ENCODE data around the gene BORCS6.
"Not testable (repeated sequence)": the region's sequence is repeated elsewhere in the genome, so short reads cannot be mapped to it uniquely, and the experiment has no call there.

Gene BORCS6

DNA sequence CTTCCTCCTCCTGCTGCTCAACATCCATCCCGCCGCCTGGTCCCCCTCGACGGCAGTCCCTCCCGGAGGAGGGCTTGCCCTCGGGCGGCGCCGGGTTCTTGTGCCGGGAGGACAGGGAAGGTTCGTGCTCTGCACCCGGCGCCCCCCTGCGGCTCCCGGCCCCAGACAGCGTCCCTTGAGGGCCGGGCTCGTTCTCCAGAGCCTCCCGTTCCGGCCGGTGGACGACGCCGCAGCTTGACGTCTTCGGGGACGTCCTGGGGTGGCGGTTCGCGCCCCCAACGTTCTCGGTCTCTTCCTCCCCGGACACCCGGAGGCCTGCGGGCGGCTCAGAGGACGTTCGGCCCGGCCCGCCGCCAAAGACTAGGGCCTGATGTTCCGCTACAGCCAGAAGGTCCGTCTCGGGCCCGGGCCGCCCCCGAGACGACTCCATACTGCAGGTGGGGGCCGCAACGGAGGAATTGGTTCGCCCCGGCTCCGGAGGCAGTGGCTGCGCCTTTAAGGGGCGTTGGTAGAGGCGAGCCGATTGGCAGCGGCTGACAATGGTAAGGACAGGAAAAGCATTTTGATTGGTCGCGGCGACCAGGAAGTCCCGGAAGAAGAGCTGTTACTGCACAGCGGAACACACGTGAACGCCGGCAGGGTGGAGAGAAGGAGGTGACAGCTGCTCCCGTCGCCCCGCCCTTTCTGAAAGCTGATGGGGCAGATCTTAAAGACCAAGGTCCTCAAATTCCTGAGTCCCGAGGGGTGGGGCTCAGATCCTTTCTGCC is at the start of gene BORCS6:
Gene BORCS6, minus strand, starts transcription at position 470 of the 767 bp plus-strand sequence. Its CDS starts 40 bp downstream, at position 430.
- peak; percentile 98 for DNase-seq

DNA sequence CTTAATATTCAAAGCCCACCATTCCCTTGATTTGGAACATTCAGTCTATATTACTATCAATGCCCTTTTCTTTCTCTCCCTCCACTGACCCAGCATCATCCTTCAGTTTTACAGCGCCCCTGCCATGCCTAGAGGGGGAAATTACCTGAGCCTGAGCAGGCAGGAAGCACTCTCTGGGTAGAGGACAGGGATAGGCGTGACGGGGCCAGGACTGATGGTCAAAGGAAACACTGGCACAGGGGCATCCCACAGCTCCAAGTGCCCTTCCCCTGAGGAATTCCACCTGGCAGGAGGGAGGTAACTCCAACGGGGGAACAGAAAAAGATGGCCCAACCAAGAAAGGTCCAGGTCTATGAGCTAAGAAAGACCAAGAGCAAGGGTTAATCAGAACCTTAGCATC is 47.9 kb upstream of the BORCS6 start:
- no peak for DNase-seq

DNA sequence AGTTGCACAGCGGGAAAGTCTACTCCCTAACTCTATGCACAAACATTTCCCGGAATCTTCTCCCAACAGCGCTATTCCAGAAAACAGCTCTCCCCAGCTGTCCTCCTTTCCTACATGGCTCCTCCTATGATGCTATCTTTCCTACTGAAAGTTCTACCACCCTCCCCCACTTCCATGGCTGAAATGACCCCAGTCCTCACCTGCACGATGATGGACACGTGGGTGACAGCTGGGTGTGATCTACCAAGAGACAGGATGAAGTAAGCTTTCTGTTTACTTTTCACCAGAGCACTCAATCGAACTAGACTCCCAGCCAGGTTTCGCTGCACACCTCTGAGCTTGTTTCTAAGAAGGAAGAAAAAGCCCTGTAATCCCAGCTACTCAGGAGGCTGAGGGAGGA is 47.2 kb upstream of the BORCS6 start:
- no peak for DNase-seq

DNA sequence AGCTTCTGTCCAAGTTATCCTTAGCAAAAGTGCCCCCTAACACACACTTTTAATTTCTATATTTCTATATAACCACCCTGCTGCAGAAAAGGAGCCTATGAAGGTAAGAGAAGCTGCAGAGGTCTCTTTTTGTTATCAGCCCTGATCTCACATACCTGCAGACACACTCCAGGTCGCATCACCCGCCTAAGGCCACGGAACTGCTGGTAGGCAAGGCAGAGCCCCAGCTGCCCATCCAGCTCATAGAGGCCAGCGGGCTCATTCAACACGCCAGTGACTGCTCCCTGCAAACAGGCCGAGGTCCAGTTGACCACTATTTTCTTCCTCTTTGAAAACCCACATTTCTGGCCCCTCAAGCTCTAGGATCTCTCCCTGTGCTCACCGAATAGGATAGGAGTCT is 45.7 kb upstream of the BORCS6 start:
- no peak for DNase-seq

DNA sequence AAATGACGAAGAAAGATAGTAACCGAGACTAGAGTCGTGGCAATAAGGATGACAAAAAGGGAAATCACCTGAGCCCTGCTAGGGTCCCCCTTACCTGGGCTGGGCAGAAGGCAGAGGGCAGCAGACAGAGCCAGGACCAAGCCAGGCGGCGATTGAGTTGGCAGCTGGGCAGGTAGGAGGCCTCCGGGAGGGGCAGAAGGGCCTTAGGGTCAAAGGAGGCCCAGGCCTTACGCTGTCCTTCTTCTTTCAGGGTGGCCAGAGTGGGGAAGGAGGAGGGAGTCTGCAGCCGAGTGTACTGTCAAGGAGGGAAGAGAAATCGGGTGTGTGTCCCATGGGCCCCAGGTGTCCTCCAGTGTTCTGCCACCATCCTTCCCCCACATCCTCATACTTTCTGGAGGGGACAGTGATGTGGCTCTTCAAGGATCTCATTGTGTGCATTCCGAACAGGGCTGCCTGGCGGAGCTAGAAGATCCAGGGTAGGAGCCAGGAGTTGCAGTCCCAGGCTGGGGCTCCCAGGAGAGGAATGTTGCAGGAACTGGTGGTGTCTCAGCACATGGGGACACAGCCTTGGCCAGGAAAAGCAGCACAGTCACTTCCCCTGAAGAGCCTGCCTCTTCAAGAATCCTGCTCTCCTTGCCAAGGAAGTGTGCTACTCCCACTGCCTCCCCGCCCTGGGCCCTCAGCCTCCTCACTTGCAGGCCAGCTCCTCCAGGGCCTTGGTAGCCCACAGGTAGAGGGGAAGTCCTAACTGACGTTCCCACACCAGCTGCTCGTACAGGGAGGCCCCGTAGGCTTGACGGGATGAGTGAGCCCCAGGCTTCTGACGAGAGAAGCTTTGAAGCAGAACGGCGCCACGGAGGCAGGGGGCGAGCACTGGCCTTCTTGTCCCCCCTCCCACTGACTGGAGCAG is 44.6 kb upstream of the BORCS6 start:
- no peak for DNase-seq

DNA sequence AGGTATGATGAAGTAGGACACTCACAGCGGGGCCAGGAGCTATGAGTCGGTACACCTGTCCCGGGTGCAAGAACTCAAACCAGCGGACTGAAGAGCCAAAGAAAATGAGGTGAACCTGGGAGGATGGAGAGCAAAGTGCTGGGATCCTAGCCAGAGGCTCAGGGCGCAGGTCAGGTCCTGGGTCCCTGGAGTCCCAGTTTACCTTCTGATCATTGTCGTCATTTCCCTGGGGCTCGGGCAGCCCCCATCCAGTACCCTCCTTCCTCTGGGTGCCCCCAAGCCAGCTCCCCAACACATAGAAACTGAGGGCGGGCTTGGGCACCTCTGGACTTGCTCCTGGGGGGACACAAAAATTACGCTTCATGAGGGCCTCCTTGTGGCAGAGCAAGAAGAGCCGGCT is 41.7 kb upstream of the BORCS6 start:
- no peak for DNase-seq

DNA sequence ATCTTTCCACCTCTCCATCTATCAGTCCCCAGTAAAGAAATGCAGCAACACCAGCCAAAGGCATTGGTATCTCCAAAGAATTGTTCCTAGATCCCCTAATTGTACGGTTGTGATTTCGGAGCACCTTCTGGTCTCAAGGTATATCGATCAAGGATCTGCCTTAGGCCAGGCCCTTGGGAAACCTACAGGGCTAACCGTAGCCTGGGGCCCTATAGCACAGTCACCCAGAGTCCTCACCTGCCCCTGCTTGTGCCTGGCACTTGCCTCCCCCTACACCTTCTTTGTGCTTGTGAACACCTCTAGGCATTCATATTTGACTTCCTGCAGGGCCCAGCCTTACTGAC is 37.2 kb upstream of the BORCS6 start:
- DNase-seq = no peak

DNA sequence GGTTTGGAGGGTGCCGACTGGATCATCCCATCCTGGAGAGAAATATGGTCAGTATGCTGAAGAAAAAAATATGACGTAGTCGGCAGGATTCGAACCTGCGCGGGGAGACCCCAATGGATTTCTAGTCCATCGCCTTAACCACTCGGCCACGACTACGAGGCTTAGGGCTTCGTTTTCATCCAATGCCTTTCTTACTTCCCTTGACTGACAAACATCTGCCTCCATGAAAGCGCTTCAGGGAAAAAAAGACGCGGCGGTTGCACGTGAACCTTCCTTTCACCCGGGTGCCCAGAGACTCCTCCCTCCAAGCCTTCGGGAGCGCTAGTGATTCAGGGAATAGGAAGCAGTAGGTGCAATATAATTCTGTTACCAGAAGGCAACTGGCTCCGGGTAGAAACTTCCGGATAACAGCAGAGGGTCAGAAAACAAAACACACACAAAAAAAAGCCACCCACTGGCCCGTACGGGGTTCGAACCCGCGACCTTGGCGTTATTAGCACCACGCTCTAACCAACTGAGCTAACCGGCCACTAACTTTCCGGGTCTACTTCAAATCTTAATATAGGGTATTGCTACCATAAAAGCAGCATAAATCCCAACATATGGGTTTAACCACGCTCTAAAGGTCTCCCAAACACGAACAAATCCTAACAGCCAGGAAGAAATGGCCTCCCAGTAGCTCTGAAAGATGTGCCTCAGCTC is 36.7 kb upstream of the BORCS6 start:
- peak; percentile 94 for DNase-seq

DNA sequence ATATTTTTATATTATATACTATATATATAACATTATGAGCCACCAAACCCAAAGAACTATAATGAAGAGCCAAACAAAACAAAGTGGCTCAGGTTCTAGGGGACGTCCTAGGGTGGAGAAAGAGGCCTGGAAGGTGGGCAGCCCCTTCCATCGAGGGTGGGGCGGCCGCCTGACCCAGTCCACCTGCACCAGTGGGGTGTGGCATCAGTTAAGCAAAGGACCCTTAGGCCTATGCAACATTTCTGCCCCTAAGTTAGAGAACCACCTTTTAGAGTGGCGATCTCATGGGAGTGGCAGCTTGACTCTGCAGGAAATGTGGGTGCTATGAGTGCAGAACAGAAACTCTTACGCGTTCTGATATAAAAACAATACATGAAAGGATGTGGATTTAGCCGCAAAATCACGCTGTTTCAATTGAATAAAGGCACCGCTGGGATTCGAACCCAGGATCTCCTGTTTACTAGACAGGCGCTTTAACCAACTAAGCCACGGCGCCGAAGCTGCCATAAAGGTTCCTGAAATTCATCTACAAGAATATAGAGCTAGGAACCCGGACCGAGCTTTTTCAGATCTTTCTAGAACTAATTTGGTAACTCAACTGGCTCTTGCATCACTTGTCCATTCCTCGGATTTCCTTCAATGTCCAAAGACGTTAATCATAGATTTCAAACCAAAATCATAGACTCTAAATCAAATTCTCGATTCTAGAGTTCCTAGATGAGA is 36.0 kb upstream of the BORCS6 start:
- DNase-seq = peak; percentile 88

DNA sequence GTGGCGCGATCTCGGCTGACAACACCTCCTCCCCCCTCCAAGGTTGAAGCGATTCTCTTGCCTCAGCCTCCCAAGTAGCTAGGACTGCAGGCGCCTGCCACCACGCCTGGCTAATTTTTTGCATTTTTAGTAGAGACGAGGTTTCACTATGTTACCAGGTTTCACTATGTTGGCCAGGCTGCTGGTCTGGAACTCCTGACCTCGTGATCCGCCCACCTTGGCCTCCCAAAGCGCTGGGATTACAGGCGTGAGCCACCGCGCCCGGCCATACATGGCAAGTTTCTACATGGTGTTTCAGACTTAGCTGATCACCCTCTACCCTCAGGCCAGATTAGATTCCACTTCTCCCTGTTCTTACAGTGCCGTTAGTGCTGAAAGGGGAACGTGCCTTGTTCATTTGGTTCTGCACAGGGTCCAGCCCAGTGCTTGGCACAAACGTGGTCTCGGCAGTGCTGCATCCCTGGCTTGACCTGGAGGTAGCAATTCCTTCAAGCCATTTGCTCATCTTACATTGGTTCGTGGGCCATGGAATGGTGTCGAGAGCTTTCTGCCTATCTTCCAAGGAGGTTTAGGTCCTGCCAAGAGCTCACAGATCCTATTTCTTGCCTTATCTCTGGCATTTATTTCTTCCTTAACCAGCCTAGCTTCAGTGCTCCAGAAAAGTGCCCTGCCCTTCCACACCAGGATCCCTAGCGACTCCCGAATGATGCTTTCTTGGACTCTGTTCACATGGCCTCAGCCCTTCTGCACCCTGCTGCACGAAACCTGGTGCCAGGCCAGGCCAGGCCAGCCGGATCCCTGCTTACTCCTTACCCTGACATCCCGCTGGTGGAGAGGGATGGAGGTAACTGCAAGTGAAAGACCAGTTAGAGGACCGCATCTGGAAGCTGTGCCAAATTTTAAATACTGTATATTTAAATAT is 35.2 kb upstream of the BORCS6 start:
- no peak for DNase-seq

DNA sequence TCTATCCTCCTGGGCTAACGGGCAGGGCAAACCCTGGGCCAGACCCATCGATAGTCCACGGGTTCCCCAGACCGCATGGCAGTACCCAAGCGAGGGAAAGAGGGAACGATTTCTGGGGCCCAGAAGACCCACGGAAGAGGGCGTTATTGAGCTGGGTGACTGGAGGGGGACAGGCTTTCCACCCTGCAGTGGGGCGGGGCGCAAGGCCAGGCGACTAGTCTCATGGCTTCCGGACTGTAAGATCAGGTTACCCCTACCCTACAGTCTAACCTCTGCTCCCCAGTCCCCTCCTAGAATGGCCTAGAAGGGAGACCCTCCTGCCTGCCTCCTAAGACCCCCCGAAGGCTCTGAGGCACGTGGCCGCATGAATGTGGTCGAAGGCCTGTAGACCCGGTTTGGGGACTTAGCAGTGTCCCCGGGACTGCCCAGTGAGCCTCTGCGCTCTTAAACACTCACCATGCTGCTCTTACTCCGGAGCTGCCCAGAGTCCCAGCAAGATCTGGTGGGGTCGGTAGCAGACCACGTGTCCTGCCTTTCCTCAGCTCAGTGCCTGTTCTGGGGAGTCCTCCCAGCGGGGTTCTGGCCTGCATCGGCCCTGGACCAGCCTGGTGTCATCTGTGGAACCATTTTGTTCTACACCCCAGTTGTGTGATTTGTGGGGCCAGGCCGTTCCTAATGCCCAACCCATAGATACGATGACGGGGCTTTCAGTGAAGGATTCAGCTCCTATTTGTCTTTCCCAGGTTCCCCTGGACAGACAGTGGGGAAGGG is 33.6 kb upstream of the BORCS6 start:
- peak; percentile 59 for DNase-seq

DNA sequence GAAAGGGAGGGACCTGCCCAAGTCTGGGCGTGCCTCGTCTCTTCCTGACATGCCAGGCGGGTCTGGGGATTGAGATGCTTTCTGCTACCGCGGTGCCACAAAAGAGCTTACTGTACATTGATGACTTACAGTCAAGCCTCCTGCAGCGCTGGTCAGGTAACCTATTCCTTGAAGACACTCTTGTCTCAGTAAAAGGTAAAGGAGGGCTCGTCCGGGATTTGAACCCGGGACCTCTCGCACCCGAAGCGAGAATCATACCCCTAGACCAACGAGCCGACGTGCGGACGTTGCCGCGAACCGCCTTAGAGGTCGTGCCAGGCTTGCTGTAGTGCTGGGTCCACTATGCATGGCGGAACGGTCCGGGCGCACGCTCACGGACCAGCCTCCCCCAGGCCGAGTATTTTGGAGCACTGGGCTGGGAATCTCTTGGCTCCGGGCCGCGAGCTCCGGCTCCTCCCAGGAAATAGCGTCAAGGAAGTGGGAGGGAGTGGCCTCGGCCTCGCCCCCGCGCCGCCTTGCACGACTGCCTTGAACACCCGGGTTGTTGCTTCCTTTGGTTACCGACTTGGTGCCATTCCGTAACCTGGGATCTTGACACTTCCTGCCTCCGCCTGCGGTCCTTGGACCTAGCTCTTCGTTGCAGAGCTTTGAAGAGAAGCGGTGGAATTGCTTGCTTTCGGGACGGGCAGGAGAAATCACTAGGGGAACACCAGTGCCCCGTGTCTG is 32.8 kb upstream of the BORCS6 start:
- peak; percentile 96 for DNase-seq

DNA sequence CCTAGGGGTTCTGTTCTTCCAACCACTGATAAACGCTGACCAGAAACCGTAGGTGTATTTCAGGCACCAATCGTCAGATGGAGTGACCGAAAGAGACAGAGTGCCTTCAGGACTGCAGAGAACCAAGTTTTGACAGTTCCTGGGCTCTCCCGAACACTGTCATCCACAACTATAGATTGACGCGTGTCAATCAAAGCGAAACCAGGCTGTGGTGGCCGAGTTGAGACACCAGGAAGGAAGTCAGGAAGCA is 32.3 kb upstream of the BORCS6 start:
- no peak for DNase-seq

DNA sequence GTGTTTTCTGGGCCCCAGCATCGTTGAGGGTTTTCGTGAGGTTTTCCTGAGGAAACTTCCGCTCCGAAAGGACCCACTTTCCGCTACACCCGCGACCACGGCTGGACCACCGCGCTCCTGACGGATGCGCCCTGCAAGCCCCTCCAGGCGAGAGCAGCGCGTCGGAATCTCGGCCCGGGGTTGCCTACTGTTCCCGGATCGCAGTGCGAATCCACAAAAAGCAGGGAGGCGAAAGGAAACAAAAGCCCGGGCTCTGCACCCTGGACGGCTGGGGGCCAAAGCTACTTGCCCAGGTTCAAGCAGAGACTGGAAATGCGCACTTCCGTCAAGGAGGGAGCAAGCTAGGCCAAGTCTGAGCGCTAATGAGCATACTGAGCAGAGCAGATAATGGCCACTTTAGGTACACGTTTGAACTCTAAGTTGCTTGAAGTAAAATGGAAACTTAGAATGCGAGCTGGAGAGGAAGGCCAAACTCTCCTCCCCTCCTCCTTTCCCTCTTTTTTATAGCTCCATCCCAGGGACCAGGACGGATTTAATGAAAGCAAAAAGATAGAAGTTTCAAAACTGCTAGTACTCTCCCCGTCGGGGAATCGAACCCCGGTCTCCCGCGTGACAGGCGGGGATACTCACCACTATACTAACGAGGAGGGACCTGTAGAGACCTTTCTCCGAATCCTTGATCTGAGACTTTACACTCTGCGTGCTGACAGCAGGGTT is 31.8 kb upstream of the BORCS6 start:
- DNase-seq = peak; percentile 92

DNA sequence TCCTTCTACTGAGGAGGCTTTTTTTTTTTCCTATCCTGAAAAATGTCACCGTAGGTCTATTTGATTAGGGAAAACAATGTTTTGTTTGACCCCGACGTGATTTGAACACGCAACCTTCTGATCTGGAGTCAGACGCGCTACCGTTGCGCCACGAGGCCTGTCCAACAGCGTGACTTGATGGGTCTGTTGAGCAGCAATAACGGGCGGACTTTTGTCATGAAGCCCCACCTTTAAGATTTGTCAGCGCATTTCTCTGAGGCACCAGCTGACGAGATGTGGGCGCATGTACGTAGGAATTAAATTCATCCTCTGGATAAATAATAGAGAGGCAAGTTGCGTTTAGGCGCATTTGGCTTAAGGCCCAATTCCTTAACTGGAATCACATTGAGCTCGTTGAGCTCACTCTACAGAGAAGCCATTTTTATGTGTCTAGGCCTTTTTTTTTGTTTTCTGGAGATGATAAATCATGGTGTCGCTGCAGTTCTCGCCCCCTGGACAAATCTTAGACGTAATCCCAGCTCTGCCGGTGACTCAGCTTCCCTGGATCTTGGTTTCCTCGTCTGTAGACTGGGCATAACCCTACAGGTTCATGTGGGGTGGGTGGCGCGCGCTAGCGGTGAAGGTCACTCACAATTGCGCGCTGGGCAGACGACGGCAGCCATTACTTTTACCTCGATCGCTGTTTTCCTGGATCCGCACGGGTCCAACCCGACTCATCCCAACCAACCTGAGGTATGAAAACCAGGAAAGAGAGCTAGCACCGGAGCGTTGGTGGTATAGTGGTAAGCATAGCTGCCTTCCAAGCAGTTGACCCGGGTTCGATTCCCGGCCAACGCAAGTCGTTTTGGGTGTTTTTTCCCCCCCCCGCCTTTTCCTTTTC is 31.0 kb upstream of the BORCS6 start:
- DNase-seq = peak; percentile 94

DNA sequence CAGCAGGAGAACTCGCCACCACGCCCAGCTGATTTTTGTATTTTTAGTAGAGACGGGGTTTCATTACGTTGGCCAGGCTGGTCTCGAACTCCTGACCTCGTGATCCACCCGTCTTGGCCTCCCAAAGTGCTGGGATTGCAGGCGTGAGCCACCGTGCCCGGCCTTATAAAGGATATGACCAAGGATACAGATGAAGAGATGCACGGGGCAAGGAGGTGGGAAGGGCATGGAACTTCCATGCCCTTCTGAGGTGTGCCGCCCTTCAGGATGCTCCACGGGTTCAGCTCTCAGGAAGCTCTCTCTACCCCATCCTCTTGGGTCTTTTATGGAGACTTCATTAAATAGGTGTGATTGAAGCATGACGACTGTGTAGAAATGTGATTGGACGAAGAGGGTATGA is 24.0 kb upstream of the BORCS6 start:
- not testable (repeated sequence) for DNase-seq

DNA sequence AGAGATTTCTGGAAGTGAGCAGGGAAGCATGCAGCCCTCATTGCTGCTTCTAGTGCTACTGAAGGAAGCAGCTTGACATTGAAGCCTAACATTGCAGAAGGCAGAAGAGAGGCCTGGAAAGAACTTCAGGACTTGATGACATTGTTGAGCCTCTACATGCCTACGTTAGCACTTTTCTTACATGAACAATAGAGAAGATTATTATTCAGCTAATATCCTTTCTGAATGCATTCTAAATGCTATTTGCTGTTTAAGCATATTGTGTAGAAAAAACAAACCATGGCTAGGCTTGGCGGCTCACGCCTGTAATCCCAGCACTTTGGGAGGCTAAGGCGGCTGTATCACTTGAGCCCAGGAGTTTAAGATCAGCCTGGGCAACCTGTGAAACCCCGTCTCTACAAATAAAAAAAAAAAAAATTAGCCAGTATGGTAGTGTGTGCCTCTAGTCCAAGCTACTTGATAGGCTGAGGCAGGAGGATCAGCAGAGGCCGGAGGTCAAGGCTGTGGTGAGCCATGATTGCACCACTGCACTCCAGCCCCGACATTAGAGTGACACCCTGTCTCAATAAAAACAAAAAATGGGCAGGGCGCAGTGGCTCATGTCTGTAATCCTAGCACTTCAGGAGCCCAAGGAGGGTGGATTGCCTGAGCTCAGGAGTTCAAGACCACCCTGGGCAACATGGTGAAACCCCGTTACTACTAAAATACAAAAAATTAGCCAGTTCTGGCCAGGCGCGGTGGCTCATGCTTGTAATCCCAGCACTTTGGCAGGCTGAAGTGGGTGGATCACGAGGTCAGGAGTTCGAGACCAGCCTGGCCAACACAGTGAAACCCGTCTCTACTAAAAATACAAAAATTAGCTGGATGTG is 22.6 kb upstream of the BORCS6 start:
- no peak for DNase-seq

All from fibroblast of skin of right quadriceps (primary cell).